ENCODE data around the gene SGCE. TPM values are rescaled to one million over a fixed set of nuclear protein-coding genes. Genes with fewer than 3 reads are reported as not detected.

SGCE gene
- total and polyA plus RNA-seq, 2 experiments from 2014 or later = 46.1 to 54.8 TPM

GRCh38 chr7:94575646-94576045 lies 80.3 kb downstream of the SGCE start:
- Histone ChIP-seq H3K4me1 (ENCODE audit: insufficient read depth) (no peaks in the 10 kb centered on the region), H3K4me2 (no peak overlapping the region), H3K27me3 (ENCODE audit: insufficient read depth) (no peaks in the 10 kb centered on the region), H3F3A (replicated peaks; ENCODE audit: low read depth) (no peaks in the 10 kb centered on the region), H3K79me2 (replicated peaks; ENCODE audit: insufficient read depth) (no peaks in the 10 kb centered on the region), H3K27ac (ENCODE audit: low read depth) (no peak overlapping the region), H3K4me3 (no peak overlapping the region), H4K20me1 (replicated peaks; ENCODE audit: insufficient read depth) (no peaks in the 10 kb centered on the region), H2AFZ (no peak overlapping the region), H3K9me2 (ENCODE audit: insufficient read depth) (peaks cover 3% of the 10 kb centered on the region; the same call in 1 of the 2 replicates), H3K36me3 (ENCODE audit: insufficient read depth) (peaks cover 6% of the 10 kb centered on the region; the same call in 1 of the 2 replicates)
- no peak for DNase-seq (ENCODE audit: low spot score)
- Mint-ChIP-seq H3K4me3 (no peak overlapping the region), H3K36me3 (ENCODE audit: low read depth) (peaks cover 44% of the 10 kb centered on the region), H3K4me1 (peaks cover 8% of the 10 kb centered on the region; the same call in 2 of the 3 replicates), H3K27me3 (ENCODE audit: insufficient read depth, low read depth, poor library complexity) (no peaks in the 10 kb centered on the region), H3K9me3 (peaks cover 28% of the 10 kb centered on the region), H3K27ac (no peak overlapping the region)
- no peak for ATAC-seq
- TF ChIP-seq ETS1 (IDR thresholded peaks at IDR 0.05) = no peak
- no peak for TF ChIP-seq POLR2AphosphoS5 (IDR thresholded peaks at IDR 0.05; ENCODE audit: low read depth)
- no peak for TF ChIP-seq ZNF331 (CRISPR knock-in tag; IDR thresholded peaks at IDR 0.05; ENCODE audit: low read depth)
- TF ChIP-seq STAT1 (IDR thresholded peaks at IDR 0.05; ENCODE audit: unreplicated experiment) = no peak
- TF ChIP-seq EZH2 (IDR thresholded peaks at IDR 0.05; ENCODE audit: low read depth, unreplicated experiment) = no peak
- TF ChIP-seq ZNF114 (CRISPR knock-in tag; IDR thresholded peaks at IDR 0.05) = no peak
- TF ChIP-seq JUNB (IDR thresholded peaks at IDR 0.05; ENCODE audit: unreplicated experiment) = no peak
- TF ChIP-seq CREB1 (CRISPR knock-in tag; IDR thresholded peaks at IDR 0.05; ENCODE audit: low read depth) = no peak
- no peak for TF ChIP-seq EZH2phosphoT487 (IDR thresholded peaks at IDR 0.05; ENCODE audit: unreplicated experiment)
- TF ChIP-seq CTCF (conservative IDR thresholded peaks at IDR 0.05; ENCODE audit: low read depth in 2 of 2) = no peak
- no peak for TF ChIP-seq REST (IDR thresholded peaks at IDR 0.05; ENCODE audit: unreplicated experiment)
- TF ChIP-seq ZNF462 (CRISPR knock-in tag; IDR thresholded peaks at IDR 0.05) = no peak
- no peak for TF ChIP-seq NANOG (IDR thresholded peaks at IDR 0.05; ENCODE audit: borderline replicate concordance)

Measured in GM23338 (cell line).